RKO (cell line): ENCODE data around the gene ZFP3.
"Not testable (repeated sequence)": the region's sequence is repeated elsewhere in the genome, so short reads cannot be mapped to it uniquely, and the experiment has no call there.

Experiments
- DNase-seq: peaks from one replicate; pipeline ENCODE4 v3.0.0-alpha.2; 2016; ENCODE audit warnings: low spot score

The ZFP3 gene

DNA sequence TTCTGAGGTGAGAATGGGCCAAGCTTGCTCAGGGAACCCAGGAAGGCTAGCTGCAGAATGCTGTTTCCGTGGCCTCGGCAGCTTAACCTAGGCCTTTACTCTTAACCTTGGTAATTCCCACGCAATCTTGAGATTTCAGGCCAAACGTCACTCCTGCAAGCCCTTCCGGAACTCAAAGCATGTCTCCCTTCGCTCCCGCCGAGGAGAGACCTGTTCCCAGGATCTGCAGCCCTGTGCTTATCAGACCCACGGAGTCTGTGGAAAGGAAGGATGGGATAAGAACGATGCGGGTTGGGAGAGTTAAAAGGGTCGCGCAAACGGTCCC, 524 bp upstream of the ZFP3 start:
- no peak for DNase-seq

DNA sequence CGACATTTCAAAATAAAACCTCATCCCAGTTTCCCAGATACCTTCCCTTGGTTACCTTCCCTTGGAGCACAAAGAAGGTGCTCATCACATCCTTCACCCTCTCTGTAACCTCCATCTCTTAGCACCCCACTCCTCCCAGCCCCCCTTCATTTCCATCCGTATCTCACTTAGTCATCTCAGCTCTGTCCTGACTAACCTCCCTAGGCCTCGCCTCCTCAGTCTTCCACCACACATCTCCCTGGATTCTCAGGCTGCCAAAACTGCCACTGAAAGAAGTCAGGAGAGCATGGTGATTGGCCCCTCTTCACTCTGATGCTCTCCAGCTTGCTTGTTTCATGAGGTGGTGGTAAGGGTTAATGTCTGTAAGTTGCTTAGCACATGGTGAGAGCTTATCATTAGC, 2.3 kb downstream of the ZFP3 start:
- DNase-seq: peak; percentile 40

GRCh38 chr17:5092218-5093010, 14.1 kb downstream of the ZFP3 start:
- DNase-seq: no peak

DNA sequence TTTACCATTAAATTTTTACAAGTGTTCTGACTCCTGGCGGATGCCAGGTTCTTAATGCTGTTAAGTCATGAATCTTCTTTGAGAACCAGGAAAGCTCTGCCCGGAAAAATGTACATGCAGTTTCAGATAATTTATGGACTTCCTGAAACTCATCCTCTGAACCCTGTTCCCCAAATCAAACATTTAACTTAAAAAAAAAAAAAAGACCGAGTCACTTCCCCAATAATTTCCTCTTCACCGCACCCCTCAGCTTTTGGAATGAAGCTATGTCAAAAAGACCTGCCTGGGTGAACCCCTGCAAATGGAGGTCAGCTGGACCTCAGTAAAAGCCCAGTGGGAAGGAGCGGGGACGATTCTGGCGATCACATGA, 18.4 kb downstream of the ZFP3 start:
- no peak for DNase-seq

GRCh38 chr17:5097101-5097834, 19.0 kb downstream of the ZFP3 start:
- no peak for DNase-seq

DNA sequence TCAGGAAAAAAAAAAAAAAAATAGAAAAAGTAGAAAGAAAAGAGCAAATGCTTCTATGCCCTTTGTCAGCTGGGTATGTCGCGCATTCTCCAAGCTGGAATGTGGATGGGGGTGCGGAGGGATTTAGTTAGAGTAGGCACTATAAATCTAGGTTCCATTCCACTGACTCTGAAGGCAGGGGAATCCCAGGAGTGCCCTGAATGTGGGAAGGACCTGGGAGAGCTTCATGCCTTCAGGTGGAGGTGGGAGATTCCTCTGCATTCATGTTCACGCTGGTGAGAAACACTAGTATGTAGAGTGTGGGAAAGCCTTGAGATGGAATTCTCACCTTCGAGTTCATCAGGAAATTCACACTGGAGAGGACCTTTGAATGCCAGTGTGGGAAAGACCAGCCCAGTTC, 21.0 kb downstream of the ZFP3 start:
- DNase-seq: no peak

DNA sequence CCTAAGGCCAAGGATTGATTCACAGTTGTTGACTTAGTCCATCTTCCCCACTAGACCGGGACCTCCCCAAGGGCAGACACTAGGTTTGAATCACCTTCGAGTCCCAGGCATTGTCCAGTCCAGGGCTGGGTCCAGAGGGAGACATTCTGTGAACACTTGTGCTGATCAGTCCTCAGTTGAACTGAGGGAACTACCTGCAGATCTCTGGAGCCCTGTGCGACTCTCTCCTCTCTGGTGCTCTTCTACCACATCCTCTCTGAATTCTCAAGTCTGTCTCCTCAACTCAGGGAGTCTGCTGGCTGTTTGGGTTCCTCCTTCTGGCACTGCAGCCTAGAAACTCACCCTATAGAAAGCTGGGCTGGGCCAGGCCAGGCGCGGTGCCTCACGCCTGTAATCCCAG, 22.6 kb downstream of the ZFP3 start:
- DNase-seq: no peak

DNA sequence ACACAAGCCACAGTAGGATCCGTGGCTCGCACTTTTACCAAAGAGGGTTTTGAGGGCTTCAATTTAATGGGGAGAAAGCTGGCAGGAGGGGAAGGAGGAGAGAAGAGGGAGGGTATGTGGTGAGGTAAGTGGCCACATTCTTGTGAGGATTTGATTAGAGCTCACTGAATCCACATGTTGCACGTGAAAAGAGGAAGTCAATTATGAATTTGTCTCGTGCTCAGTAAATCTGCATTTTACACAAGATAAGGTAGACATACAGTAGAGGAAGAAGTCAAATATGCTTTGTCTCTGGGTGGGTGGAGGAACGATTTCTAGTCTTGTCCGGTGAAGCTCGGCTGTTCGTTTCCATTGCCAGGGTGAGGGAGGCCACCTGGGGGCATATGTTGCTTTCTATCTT, 32.5 kb downstream of the ZFP3 start:
- DNase-seq: peak; percentile 24

DNA sequence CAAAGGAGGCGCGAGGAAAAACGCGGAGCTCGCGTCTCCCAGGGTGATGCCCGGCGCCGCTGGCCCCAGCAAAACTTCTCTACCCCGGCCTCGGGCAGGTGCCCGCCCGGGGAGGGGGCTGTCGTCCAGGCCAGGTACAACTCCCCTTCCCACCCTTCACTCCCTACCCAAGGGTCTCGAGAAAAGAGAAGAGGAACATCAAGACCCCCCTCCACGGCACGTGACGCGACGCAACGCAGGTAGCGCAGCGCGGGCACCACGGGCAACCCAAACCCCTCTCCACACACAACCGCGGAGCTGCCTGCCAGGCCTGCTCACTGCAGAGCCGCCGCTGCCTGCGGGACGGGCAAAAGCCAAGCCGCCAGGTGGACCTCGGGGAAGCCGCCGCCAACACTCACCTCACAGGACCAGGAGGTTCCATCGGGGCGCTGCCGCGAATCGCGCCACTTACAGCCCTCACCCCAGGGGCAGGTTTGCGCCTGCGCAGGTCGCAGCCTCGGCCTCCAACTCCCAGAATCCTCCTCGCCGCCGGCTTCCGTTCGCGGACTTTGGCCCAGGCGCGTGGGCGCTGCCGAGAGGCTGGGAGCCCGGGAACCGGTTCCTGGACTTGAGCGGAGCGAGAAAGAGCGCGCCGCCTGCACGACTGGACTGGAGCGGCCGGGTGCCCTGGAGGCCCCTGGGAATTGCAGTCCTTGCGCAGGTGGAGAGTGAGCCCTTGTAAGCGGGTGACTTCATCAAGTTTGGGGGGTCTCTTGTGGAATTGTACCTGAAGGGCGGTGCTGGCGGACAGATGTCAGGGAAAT, 33.3 kb downstream of the ZFP3 start, which contains the start of gene ZNF232:
ZNF232 (minus strand) TSS at position 477 of the 803 bp plus-strand sequence; CDS start at position 421, 56 bp downstream.
- peak; percentile 96 for DNase-seq

- DNase-seq: no peak
Measured at GRCh38 chr17:5115673-5116651, 37.7 kb downstream of the ZFP3 start, which contains the start of gene USP6. USP6 (plus strand) TSS chr17:5116032; CDS start chr17:5130368, 14,336 bp downstream.

DNA sequence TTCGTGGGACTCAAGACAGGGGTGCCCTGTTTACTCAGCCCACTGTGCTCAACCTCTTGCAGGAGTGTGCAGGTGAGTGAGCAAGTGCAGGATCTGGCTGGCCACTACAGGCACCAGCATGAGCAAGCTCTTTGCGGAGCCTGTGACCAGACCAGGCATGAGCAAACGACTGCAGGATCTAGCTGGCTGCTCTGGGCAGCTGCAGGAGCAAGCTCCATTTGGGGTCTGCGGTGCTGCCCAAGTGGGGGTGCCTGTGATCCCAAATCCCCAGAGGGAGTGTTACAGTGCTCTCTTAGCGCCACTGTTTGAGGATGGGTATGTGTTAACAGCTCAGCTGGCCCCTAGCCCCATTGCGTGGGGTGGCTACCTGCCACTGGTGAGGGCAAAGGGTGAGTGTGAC, 40.0 kb downstream of the ZFP3 start:
- DNase-seq: no peak

DNA sequence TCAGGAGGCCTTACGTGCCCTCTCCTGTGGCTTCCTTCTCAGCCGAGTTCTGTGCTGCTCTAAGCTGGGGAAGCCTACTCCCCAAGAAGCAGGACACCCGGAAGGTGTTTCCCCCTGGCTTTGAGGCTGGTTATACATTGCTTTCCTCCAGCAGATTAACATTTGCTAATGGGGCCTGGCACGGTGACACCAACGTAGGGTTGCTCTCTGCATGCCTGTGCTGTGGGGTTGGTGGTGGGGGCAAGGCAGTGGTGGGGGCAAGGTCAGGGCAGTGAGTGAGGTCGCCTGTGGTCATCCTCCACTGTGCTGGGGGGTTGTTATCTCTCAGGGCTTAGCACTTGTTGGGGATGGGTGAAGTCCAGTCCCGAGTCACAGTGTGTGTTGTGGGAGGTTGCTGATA, 41.8 kb downstream of the ZFP3 start:
- no peak for DNase-seq

- not testable (repeated sequence) for DNase-seq
Measured at GRCh38 chr17:5120436-5121185, 42.3 kb downstream of the ZFP3 start.

DNA sequence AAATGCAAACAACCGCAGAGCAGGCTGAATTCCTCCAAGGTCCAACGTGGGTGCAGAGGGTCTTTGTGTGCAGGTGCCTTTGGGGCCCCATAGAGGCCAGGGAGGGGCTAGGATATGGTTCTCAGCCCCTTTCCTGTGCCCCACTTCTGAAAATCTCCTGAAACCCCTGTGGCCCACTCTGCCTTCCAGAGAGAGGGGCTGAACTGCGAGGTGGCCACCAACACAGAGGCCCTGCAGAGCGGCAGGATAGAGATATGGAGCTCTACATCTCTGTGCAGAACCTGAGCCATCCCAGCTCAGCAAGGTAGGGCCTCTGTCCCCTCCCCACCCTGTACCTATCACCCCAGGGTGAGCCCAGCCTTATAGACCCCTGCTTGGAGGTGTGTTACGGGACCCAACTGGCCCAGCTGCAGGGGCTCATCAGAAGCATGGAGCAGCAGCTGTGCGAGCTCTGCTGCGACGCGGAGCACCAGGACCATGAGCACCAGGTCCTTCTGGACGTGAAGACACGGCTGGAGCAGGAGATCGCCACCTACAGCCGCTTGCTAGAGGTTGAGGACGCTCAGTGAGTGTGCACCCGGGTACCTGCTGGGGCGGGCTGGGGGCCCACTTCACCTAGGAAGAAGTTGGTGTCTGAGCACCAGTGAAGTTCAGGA, 43.0 kb downstream of the ZFP3 start:
- DNase-seq: no peak

GRCh38 chr17:5122056-5122455, 43.8 kb downstream of the ZFP3 start:
- not testable (repeated sequence) for DNase-seq

DNA sequence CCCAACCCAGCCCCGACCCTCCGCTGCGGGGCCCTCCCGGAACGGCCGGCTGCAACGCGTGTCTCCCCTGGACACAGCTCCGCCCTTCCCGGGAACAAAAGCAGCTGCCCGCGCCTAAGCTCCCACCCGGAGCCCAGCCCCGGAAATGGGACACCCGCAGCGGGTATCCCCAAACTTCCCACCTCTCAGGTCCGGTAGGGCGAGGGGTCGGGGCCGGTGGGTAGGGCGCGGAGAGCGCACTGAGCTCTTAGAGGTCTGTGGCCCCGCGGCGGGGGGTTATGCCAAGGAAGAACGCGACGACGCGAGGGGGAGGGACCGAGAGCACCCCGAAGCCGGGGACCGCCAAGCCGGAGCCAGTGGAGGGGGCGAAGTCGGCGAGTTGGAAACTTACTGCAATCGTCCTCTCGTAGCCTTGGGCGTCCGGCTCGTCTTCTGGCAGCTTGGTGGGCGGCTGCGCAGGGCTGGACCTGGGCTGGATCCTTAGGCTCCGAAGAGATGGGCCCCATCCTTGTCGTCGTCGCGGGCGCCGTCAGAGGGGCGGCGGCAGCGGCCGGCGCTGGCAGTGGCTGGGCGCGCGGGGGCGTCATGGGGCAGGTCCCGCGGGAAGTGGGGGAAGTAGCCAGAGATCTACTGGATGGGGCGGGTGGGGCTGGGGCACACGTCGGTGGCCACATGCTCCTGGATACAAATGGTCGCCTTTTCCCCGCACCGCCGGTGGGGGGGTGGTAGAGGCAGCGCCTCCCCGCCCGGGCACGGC, 44.5 kb downstream of the ZFP3 start:
- no peak for DNase-seq

DNA sequence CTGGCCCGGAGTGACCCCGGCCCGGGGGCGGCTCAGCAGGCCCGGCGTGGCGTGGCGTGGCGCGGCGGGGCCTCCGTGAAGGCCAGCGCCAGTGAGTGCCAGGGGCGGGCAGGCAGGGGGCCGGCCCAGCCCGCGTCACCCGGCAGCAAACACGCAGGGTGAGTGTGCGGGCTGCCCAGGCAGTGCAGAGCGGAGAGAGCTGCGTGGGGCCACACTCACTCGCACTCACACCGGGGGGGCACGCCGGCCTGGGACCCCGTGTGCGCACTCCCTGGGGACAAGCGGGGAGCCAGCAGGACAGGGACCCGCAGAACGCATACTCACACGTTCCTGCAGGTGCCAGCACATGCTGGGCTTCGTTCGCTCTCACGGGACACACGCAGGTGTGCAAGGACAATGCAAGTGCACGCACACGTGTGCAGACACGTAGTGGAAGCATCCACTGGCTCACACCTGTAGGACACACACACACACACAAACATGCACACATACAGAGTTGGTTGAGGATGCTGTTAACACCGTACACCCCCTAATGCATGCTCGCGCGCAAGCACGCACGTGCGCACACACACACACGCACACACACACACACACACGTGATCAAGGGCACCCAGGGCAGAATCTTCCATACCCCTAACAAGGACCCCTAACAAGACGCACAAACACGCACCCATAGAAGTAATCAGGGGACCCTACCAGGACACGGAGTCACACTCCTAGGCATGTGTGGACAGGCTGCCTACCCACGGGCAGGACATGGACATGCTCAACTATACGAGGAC, 45.3 kb downstream of the ZFP3 start:
- no peak for DNase-seq

GRCh38 chr17:5124125-5124760, 46.0 kb downstream of the ZFP3 start:
- DNase-seq: not testable (repeated sequence)
